Thoracic aorta (tissue), 2 donors: Measurements from ENCODE around the gene TCF7L2. TPM values are rescaled to one million over a fixed set of nuclear protein-coding genes. Genes with fewer than 3 reads are reported as not detected.

Source experiments
- ATAC-seq: fragments of 150-250 bp; one replicate; pipeline ENCODE4 v1.8.0; 2017; ENCODE audit warnings: low read depth; ENCODE audit not compliant: insufficient number of reproducible peaks, low FRiP score
- DNase-seq: peaks from one replicate; pipeline ENCODE4 v3.0.0-alpha.2; 2020; ENCODE audit warnings: low spot score
- H3K27ac ChIP-seq, 2 donors: fragments of 200-600 bp; sonication (generic); 1 replicate in 1 of 2; 2 replicates in 1 of 2; pipeline ENCODE4 v1.5.1; 2016; ENCODE audit warnings: mild to moderate bottlenecking in 2 of 2, moderate library complexity in 2 of 2
- H3K27me3 ChIP-seq: fragments of 200-600 bp; sonication (generic); replicated peaks from 2 replicates; pipeline ENCODE4 v1.6.0; 2016; ENCODE audit warnings: mild to moderate bottlenecking; ENCODE audit not compliant: insufficient read depth
- H3K36me3 ChIP-seq: fragments of 200-600 bp; sonication (generic); one replicate; pipeline ENCODE4 v1.5.1; 2016
- H3K4me1 ChIP-seq, 2 donors: fragments of 200-600 bp; sonication (generic); 1 replicate in 1 of 2; 2 replicates in 1 of 2; pipeline versions ENCODE4 v1.5.1 to v1.6.0; 2016; ENCODE audit warnings: low read depth in 2 of 2, mild to moderate bottlenecking in 1 of 2; ENCODE audit not compliant: control insufficient read depth in 1 of 2
- H3K4me3 ChIP-seq: fragments of 200-600 bp; sonication (generic); 2 replicates; pipeline ENCODE4 v1.5.1; 2016; ENCODE audit warnings: mild to moderate bottlenecking
- H3K9me3 ChIP-seq: fragments of 200-600 bp; sonication (generic); 2 replicates; pipeline ENCODE4 v1.5.1; 2016
- CTCF ChIP-seq: fragments of 200-600 bp; sonication (generic); IDR thresholded peaks from one replicate; pipeline ENCODE4 v1.5.1; 2019; ENCODE audit warnings: antibody characterized with exemption
- total RNA-seq, 2 donors: library from RNA; depleted of rRNA; stranded (reverse); fragments of >200 nt; gene quantifications; one replicate each; pipeline versions ENCODE4 v1.1.0 to v1.2.3, GENCODE V29; 2016

The TCF7L2 gene
- total RNA-seq, 2 donors from 2014 or later = 21.4 to 50.5 TPM

GRCh38 chr10:113033991-113034390 lies 83.9 kb downstream of the TCF7L2 start:
- Histone ChIP-seq H3K4me1 (peaks cover 42 to 88% of the 10 kb centered on the region in 2 donors), H3K27ac (no peak overlapping the region), H3K36me3 (no peaks in the 10 kb centered on the region), H3K9me3 (no peaks in the 10 kb centered on the region), H3K27me3 (no peaks in the 10 kb centered on the region), H3K4me3 (no peak overlapping the region)
- ATAC-seq (no peak), DNase-seq (no peak)
- TF ChIP-seq CTCF = no peak

- no peaks in the 10 kb centered on the region for H3K27me3 ChIP-seq
- no peaks in the 10 kb centered on the region for H3K9me3 ChIP-seq
- no peaks in the 10 kb centered on the region for H3K36me3 ChIP-seq
- H3K27ac ChIP-seq = peak overlapping the region; percentile 69 to 77
- H3K4me3 ChIP-seq = no peak overlapping the region
- no peak for TF ChIP-seq CTCF
- H3K4me1 ChIP-seq = peaks cover 36 to 76% of the 10 kb centered on the region in 2 donors
- DNase-seq = no peak
- ATAC-seq = peak; percentile 91
These were observed 85.8 kb downstream of the TCF7L2 start for GRCh38 chr10:113035732-113036312.

GRCh38 chr10:113036619-113037018 lies 86.6 kb downstream of the TCF7L2 start:
- no peak for DNase-seq

GRCh38 chr10:113037218-113037617 lies 87.2 kb downstream of the TCF7L2 start:
- TF ChIP-seq CTCF = no peak
- no peak for ATAC-seq
- no peak for DNase-seq
- Histone ChIP-seq H3K9me3 (no peaks in the 10 kb centered on the region), H3K27ac (peak overlapping the region; percentile 69 to 77), H3K27me3 (no peaks in the 10 kb centered on the region), H3K36me3 (no peaks in the 10 kb centered on the region), H3K4me3 (no peak overlapping the region), H3K4me1 (peaks cover 44 to 76% of the 10 kb centered on the region in 2 donors)

More at GRCh38 chr10:113036619-113037018, 86.6 kb downstream of the TCF7L2 start:
- Histone ChIP-seq H3K36me3 (no peaks in the 10 kb centered on the region), H3K4me3 (no peak overlapping the region), H3K27me3 (no peaks in the 10 kb centered on the region), H3K4me1 (peaks cover 41 to 74% of the 10 kb centered on the region in 2 donors), H3K27ac (peak overlapping the region; percentile 69 to 77), H3K9me3 (no peaks in the 10 kb centered on the region)
- ATAC-seq = no peak
- no peak for TF ChIP-seq CTCF

GRCh38 chr10:113038183-113038582 lies 88.1 kb downstream of the TCF7L2 start:
- no peaks in the 10 kb centered on the region for H3K9me3 ChIP-seq
- DNase-seq (no peak), ATAC-seq (no peak)

More at GRCh38 chr10:113038183-113038582, 88.1 kb downstream of the TCF7L2 start:
- peaks cover 49 to 80% of the 10 kb centered on the region in 2 donors for H3K4me1 ChIP-seq
- no peak overlapping the region for H3K4me3 ChIP-seq
- TF ChIP-seq CTCF = no peak
- peak overlapping the region; percentile 18 to 69 for H3K27ac ChIP-seq
- no peaks in the 10 kb centered on the region for H3K27me3 ChIP-seq
- H3K36me3 ChIP-seq = no peaks in the 10 kb centered on the region
